HFFc6 (cell line): ENCODE measurements around the gene PTDSS2. TPM values are rescaled to one million over a fixed set of nuclear protein-coding genes. Genes with fewer than 3 reads are reported as not detected.
"Not testable (repeated sequence)": the region's sequence is repeated elsewhere in the genome, so short reads cannot be mapped to it uniquely, and the experiment has no call there.

Experiments used
- DNase-seq: peaks from one replicate; pipeline ENCODE4 v3.0.0-alpha.2; 2018
- H3K27ac Mint-ChIP-seq: 2 replicates; pipeline ENCODE4 v1.8.0; 2020; ENCODE audit warnings: mild to moderate bottlenecking, mixed read lengths
- H3K27me3 Mint-ChIP-seq: 2 replicates; pipeline ENCODE4 v1.8.0; 2021; ENCODE audit warnings: mild to moderate bottlenecking, moderate library complexity, mixed read lengths; ENCODE audit not compliant: insufficient read depth
- H3K36me3 Mint-ChIP-seq: 2 replicates; pipeline ENCODE4 v1.8.0; 2021; ENCODE audit warnings: low read depth, mixed read lengths
- H3K4me1 Mint-ChIP-seq: 2 replicates; pipeline ENCODE4 v1.8.0; 2020; ENCODE audit warnings: low read depth, mixed read lengths
- H3K4me3 Mint-ChIP-seq: 2 replicates; pipeline ENCODE4 v1.8.0; 2020; ENCODE audit warnings: mild to moderate bottlenecking, moderate library complexity, mixed read lengths
- H3K9me3 Mint-ChIP-seq: 2 replicates; pipeline ENCODE4 v1.8.0; 2020; ENCODE audit warnings: mild to moderate bottlenecking, mixed read lengths
- CTCF ChIP-seq: fragments of 200-600 bp; sonication (generic); IDR thresholded peaks from 2 replicates; pipeline ENCODE4 v1.5.0; 2021; ENCODE audit warnings: antibody characterized with exemption, mild to moderate bottlenecking
- total RNA-seq, 6 experiments: library from RNA; stranded (reverse); fragmentation: NEBNext Ultra II Directional; extraction: Animal tissue kit (Norgen Biotek cat#: 25700); gene quantifications; 2 replicates in 1 of 6; 3 replicates in 5 of 6; pipeline ENCODE4 v1.2.3, GENCODE V29; 2021

The PTDSS2 gene
- total RNA-seq, 6 experiments from 2014 or later, result 23.3 to 34.5 (median 27.2) TPM

- H3K9me3 Mint-ChIP-seq, result no peaks in the 10 kb centered on the region
- TF ChIP-seq CTCF, result no peak
- DNase-seq, result no peak
- H3K4me3 Mint-ChIP-seq, result no peak overlapping the region
- peaks cover 10% of the 10 kb centered on the region for H3K4me1 Mint-ChIP-seq
- H3K27me3 Mint-ChIP-seq, result no peaks in the 10 kb centered on the region; the same call in 1 of the 2 replicates
- no peak overlapping the region for H3K27ac Mint-ChIP-seq
- no peaks in the 10 kb centered on the region; the same call in 1 of the 2 replicates for H3K36me3 Mint-ChIP-seq
Measured at GRCh38 chr11:464316-464715, 14.2 kb downstream of the PTDSS2 start.

- H3K4me1 Mint-ChIP-seq, result peaks cover 20% of the 10 kb centered on the region
- no peaks in the 10 kb centered on the region for H3K9me3 Mint-ChIP-seq
- H3K4me3 Mint-ChIP-seq, result no peak overlapping the region
- no peaks in the 10 kb centered on the region; the same call in 1 of the 2 replicates for H3K27me3 Mint-ChIP-seq
- TF ChIP-seq CTCF, result no peak
- no peak for DNase-seq
- H3K36me3 Mint-ChIP-seq, result no peaks in the 10 kb centered on the region
- H3K27ac Mint-ChIP-seq, result no peak overlapping the region
Measured at GRCh38 chr11:465896-466530, 15.9 kb downstream of the PTDSS2 start.

GRCh38 chr11:468036-468435 is 18.0 kb downstream of the PTDSS2 start:
- Mint-ChIP-seq H3K36me3 (no peaks in the 10 kb centered on the region), H3K27me3 (no peaks in the 10 kb centered on the region), H3K4me1 (peaks cover 20% of the 10 kb centered on the region), H3K9me3 (no peaks in the 10 kb centered on the region), H3K27ac (peak overlapping the region; percentile 95; the same call in 1 of the 2 replicates), H3K4me3 (no peak overlapping the region)
- TF ChIP-seq CTCF, result no peak
- no peak for DNase-seq

GRCh38 chr11:468493-468892 is 18.4 kb downstream of the PTDSS2 start:
- no peaks in the 10 kb centered on the region for H3K36me3 Mint-ChIP-seq
- no peak for DNase-seq
- H3K4me1 Mint-ChIP-seq, result peaks cover 20% of the 10 kb centered on the region
- no peak overlapping the region for H3K4me3 Mint-ChIP-seq
- H3K27ac Mint-ChIP-seq, result peak overlapping the region; percentile 95
- TF ChIP-seq CTCF, result no peak
- H3K9me3 Mint-ChIP-seq, result no peaks in the 10 kb centered on the region
- H3K27me3 Mint-ChIP-seq, result no peaks in the 10 kb centered on the region

GRCh38 chr11:469026-469683 is 19.1 kb downstream of the PTDSS2 start:
- peak overlapping the region; percentile 82 for H3K4me3 Mint-ChIP-seq
- H3K27ac Mint-ChIP-seq, result peak overlapping the region; percentile 95
- H3K4me1 Mint-ChIP-seq, result peaks cover 20% of the 10 kb centered on the region
- DNase-seq, H3K9me3 Mint-ChIP-seq, H3K36me3 Mint-ChIP-seq, H3K27me3 Mint-ChIP-seq: not testable (repeated sequence)
